ENCODE results near the gene CHKA.

CHKA gene

DNA sequence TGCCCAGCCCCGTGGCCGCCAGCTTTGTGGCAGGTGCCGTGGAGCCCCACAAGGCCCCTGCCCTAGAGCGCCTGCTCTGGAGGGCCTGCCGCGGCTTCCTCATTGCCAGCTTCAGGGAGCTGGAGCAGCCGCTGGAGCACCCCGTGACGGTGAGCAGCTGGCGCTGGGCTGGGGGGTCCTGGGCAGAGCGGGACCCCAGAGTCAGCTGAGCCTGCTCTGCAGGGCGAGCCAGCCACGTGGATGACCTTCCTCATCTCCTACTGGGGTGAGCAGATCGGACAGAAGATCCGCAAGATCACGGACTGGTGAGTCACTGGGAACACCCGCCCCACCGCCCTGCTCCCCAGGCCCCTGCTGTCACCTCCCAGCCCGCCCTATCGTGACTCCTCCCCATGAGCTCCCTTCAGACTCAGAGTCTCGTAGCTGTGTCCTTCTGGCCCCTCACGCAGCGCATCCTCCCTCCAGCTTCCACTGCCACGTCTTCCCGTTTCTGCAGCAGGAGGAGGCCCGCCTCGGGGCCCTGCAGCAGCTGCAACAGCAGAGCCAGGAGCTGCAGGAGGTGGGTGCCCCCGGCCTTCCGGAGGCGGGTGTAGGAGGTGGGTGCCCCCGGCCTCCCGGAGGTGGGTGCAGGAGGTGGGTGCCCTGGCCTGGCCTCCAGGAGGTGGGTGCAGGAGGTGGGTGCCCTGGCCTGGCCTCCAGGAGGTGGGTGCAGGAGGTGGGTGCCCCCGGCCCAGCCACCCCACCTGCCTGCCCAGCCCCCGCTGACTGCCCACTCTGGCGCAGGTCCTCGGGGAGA lies 77.6 kb downstream of the CHKA start:
- no peak overlapping the region for H2AFZ ChIP-seq (ENCODE audit: low read length)
- TF ChIP-seq EZH2 (optimal IDR thresholded peaks at IDR 0.05; ENCODE audit: low read depth, low read length), result no peak
- TF ChIP-seq EZH2phosphoT487 (IDR thresholded peaks at IDR 0.05; ENCODE audit: low read length), result no peak
- TF ChIP-seq, protein P1, sequence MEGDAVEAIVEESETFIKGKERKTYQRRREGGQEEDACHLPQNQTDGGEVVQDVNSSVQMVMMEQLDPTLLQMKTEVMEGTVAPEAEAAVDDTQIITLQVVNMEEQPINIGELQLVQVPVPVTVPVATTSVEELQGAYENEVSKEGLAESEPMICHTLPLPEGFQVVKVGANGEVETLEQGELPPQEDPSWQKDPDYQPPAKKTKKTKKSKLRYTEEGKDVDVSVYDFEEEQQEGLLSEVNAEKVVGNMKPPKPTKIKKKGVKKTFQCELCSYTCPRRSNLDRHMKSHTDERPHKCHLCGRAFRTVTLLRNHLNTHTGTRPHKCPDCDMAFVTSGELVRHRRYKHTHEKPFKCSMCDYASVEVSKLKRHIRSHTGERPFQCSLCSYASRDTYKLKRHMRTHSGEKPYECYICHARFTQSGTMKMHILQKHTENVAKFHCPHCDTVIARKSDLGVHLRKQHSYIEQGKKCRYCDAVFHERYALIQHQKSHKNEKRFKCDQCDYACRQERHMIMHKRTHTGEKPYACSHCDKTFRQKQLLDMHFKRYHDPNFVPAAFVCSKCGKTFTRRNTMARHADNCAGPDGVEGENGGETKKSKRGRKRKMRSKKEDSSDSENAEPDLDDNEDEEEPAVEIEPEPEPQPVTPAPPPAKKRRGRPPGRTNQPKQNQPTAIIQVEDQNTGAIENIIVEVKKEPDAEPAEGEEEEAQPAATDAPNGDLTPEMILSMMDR (IDR thresholded peaks at IDR 0.05; ENCODE audit: low read length), result no peak
- H3K79me2 ChIP-seq (ENCODE audit: low read length), result peaks cover 68% of the 10 kb centered on the region
- H3K36me3 ChIP-seq (replicated peaks; ENCODE audit: insufficient read depth, low read length), result no peaks in the 10 kb centered on the region; the same call in 1 of the 2 replicates
- no peak overlapping the region for H3K27ac ChIP-seq (ENCODE audit: low read length)
- no peak for DNase-seq
- no peaks in the 10 kb centered on the region for H3K27me3 ChIP-seq (replicated peaks; ENCODE audit: insufficient read depth, low read length)
- peaks cover 9% of the 10 kb centered on the region; the same call in 1 of the 2 replicates for H3F3A ChIP-seq (ENCODE audit: insufficient read depth, low read length)
- no peak overlapping the region for H3K4me3 ChIP-seq (ENCODE audit: low read length)
- no peaks in the 10 kb centered on the region for H3K9me2 ChIP-seq (replicated peaks; ENCODE audit: insufficient read depth, low read length)
- no peak overlapping the region for H3K9ac ChIP-seq (ENCODE audit: low read length)
- H3K4me1 ChIP-seq (ENCODE audit: low read length), result peaks cover 10% of the 10 kb centered on the region
- no peak overlapping the region for H3K4me2 ChIP-seq (ENCODE audit: low read depth, low read length)
- H4K20me1 ChIP-seq (ENCODE audit: insufficient read depth, low read length), result peaks cover 5% of the 10 kb centered on the region; the same call in 1 of the 2 replicates
- no peaks in the 10 kb centered on the region for H3K9me3 ChIP-seq (replicated peaks; ENCODE audit: insufficient read depth, low read length)

DNA sequence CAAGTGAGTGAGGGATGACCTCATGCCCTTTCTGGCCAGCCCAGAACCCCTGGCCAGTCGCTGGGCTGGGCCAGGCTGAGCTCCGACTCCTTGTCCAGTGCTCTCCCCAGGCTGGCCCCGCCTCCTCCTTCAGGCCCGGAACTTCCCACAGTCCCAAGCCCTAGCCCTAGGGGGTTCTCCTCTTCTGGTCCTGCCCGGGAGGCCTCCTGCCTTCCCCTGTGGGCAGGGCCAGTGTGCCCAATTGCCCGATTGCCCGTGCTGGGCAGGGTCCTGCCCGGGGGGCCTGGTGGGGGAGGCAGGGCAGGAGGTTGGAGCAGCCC lies 78.2 kb downstream of the CHKA start:
- Histone ChIP-seq H3K9me2 (replicated peaks; ENCODE audit: insufficient read depth, low read length) (no peaks in the 10 kb centered on the region), H4K20me1 (ENCODE audit: insufficient read depth, low read length) (peaks cover 5% of the 10 kb centered on the region; the same call in 1 of the 2 replicates), H3K79me2 (ENCODE audit: low read length) (peaks cover 69% of the 10 kb centered on the region), H3K9ac (ENCODE audit: low read length) (no peak overlapping the region), H3F3A (ENCODE audit: insufficient read depth, low read length) (peaks cover 14% of the 10 kb centered on the region; the same call in 1 of the 2 replicates), H3K36me3 (replicated peaks; ENCODE audit: insufficient read depth, low read length) (no peaks in the 10 kb centered on the region; the same call in 1 of the 2 replicates), H2AFZ (ENCODE audit: low read length) (no peak overlapping the region), H3K27ac (ENCODE audit: low read length) (no peak overlapping the region), H3K27me3 (replicated peaks; ENCODE audit: insufficient read depth, low read length) (no peaks in the 10 kb centered on the region), H3K9me3 (replicated peaks; ENCODE audit: insufficient read depth, low read length) (no peaks in the 10 kb centered on the region), H3K4me1 (ENCODE audit: low read length) (peaks cover 15% of the 10 kb centered on the region), H3K4me2 (ENCODE audit: low read depth, low read length) (no peak overlapping the region), H3K4me3 (ENCODE audit: low read length) (no peak overlapping the region)
- TF ChIP-seq EZH2phosphoT487 (IDR thresholded peaks at IDR 0.05; ENCODE audit: low read length), result no peak
- TF ChIP-seq, protein P1 (IDR thresholded peaks at IDR 0.05; ENCODE audit: low read length), result no peak
- TF ChIP-seq EZH2 (optimal IDR thresholded peaks at IDR 0.05; ENCODE audit: low read depth, low read length), result no peak
- DNase-seq, result no peak

DNA sequence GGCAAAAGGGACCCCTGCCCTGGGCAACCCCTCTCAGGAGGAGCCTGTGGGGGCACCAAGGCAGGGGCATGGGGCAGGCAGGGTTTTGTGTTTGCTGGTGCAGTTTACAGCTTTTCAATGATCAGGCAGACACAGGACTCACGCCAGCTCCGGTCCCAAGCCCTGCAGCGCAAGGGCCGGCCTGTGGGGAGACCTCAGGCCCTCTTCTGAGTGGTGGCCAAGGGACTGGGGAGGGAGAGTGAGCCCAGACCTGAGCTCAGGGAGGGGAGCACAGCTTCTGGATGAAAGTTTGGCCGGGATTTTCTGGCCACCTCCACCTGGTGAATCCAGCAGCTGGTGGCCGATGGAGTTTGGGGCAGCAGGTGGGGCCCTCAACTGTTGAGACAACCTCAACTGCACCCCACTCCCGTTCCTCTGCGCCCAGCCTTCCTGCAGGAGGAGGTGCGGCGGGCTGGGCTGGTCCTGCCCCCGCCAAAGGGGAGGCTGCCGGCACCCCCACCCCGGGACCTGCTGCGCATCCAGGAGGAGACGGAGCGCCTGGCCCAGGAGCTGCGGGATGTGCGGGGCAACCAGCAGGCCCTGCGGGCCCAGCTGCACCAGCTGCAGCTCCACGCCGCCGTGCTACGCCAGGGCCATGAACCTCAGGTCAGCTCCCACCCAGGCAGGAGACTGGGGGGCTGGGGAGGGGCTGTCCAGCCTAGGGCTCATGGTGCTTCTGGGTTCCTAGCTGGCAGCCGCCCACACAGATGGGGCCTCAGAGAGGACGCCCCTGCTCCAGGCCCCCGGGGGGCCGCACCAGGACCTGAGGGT lies 78.8 kb downstream of the CHKA start:
- Histone ChIP-seq H3F3A (ENCODE audit: insufficient read depth, low read length) (peaks cover 20% of the 10 kb centered on the region; the same call in 1 of the 2 replicates), H3K4me2 (ENCODE audit: low read depth, low read length) (no peak overlapping the region), H4K20me1 (ENCODE audit: insufficient read depth, low read length) (peaks cover 5% of the 10 kb centered on the region; the same call in 1 of the 2 replicates), H3K27me3 (replicated peaks; ENCODE audit: insufficient read depth, low read length) (no peaks in the 10 kb centered on the region), H3K79me2 (ENCODE audit: low read length) (peaks cover 69% of the 10 kb centered on the region), H3K9me2 (replicated peaks; ENCODE audit: insufficient read depth, low read length) (no peaks in the 10 kb centered on the region), H3K4me3 (ENCODE audit: low read length) (no peak overlapping the region), H3K9ac (ENCODE audit: low read length) (no peak overlapping the region), H3K9me3 (replicated peaks; ENCODE audit: insufficient read depth, low read length) (no peaks in the 10 kb centered on the region), H3K27ac (ENCODE audit: low read length) (no peak overlapping the region), H2AFZ (ENCODE audit: low read length) (no peak overlapping the region), H3K36me3 (replicated peaks; ENCODE audit: insufficient read depth, low read length) (no peaks in the 10 kb centered on the region; the same call in 1 of the 2 replicates), H3K4me1 (ENCODE audit: low read length) (peaks cover 16% of the 10 kb centered on the region)
- TF ChIP-seq EZH2phosphoT487 (IDR thresholded peaks at IDR 0.05; ENCODE audit: low read length) (no peak), EZH2 (optimal IDR thresholded peaks at IDR 0.05; ENCODE audit: low read depth, low read length) (no peak)
- TF ChIP-seq, protein P1 (IDR thresholded peaks at IDR 0.05; ENCODE audit: low read length), result no peak
- DNase-seq, result no peak

Measured in MM.1S (cell line).